GM21717 (cell line): Measurements from ENCODE around the gene RIC8B.
"Not testable (repeated sequence)": the region's sequence is repeated elsewhere in the genome, so short reads cannot be mapped to it uniquely, and the experiment has no call there.

ENCODE experiments used
- ATAC-seq: cut with Tn5 transposase; IDR thresholded peaks from one replicate; pipeline ENCODE4 v1.9.1; 2021; ENCODE audit warnings: mild to moderate bottlenecking, moderate library complexity; ENCODE audit not compliant: unreplicated experiment

The RIC8B gene

DNA sequence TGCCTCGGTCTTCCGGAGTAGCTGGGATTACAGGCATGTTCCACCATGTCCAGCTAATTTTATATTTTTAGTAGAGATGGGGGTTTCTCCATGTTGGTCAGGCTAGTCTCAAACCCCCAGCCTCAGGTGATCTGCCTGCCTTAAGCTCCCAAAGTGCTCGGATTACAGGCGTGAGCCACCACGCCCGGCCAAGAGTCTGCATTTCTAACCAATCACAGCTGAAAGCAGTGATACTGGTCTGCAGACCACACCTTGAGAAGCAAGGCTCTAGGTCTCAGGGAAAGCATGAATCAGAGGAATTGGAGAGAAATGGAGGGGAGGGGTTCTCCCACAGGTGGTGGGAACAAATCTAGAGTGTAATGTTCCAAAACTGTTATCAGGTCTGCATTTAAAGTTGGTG, 126.1 kb downstream of the RIC8B start:
- no peak for ATAC-seq

DNA sequence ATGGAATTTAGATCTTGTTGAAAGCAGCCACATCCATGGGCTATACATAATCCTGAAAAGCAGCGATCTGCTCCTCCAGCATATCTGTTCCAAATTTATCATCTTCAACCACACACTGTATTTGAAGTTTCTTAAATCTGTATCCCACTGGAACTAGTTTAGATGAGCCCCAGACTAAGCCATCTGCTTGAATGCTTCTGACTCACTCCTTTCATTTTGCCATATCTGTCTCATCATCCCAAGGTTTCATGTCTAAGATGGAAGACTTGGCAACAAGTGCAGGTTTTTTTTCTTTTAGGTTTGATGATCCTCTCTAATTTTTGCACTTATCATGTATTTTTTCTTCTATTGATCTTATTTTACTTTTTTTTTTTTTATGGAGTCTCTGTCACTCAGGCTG, 126.8 kb downstream of the RIC8B start:
- ATAC-seq: no peak

- ATAC-seq: no peak
Measured at GRCh38 chr12:106902053-106902452, 127.6 kb downstream of the RIC8B start.

DNA sequence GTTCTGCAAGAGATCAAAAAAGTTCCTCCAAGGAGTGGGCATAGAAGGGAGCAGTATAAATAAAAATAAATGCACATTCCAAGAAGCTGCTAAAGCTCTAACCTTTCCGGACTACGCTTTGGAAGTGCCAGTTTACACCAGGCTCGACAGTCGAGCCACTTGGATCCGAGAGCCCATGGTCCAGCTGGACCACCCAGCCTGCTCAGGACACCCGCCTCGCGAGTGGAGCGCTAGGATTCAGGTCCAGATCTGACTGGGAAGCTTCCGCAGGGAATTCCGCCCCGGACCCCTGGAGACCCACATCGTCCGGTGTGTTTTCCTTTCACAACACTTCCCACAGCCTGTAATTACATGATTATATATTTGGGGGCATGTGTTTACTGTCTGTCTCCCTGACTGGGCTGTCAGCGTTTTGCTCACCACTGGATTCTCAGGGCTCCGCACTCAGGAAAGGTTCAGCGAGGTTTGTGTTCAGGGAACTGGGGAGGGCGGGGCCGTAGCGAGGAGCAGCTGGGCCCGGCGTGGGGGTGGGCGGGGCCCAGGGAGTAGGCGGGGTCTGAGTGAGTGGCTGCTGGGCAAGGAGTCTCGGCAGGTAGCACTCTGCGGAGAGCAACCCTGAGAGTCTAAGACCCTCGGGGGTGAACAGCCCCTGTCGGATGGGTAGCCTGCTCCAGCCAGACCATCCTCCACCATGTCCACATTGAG, 128.9 kb downstream of the RIC8B start:
- ATAC-seq: peak; percentile 81

DNA sequence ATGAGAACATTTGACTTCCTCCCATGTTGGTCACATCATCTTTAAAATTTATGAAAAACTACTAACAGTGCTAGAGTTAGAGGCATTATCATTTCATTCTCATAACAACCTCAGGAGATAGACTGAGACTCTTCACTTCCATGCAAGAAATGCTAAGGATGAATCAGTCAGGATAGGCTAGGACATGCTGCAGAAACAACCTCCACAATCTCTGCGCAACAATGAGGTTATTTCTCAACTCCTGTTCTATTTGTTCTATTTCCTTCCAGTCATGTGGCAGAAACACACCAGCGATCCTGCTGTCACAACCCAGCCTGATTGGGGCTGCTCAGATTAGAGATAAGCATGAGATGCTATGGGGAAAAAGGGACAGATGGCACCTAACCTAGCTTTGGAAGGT, 132.2 kb downstream of the RIC8B start:
- no peak for ATAC-seq

- no peak for ATAC-seq
Measured at GRCh38 chr12:106907411-106907810, 132.9 kb downstream of the RIC8B start.

- ATAC-seq: no peak
Measured at GRCh38 chr12:106907846-106908245, 133.4 kb downstream of the RIC8B start.

DNA sequence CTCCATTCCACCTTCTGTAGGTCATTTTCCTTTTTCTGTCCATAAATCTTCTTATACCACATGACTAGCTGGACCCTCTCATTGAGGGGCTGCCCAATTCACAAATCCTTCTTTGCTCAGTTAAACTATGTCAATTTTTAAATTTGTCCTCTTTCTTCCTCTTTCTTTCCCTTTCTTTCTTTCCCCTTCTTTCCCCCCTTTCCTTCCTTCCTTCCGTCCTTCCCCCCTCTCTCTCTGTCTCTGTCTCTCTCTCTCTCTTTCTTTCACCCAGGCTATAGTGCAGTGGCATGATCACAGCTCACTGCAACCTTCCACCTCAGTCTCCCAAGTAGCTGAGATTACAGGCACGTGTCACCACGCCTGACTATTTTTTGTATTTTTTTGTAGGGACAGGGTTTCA, 134.1 kb downstream of the RIC8B start:
- no peak for ATAC-seq

DNA sequence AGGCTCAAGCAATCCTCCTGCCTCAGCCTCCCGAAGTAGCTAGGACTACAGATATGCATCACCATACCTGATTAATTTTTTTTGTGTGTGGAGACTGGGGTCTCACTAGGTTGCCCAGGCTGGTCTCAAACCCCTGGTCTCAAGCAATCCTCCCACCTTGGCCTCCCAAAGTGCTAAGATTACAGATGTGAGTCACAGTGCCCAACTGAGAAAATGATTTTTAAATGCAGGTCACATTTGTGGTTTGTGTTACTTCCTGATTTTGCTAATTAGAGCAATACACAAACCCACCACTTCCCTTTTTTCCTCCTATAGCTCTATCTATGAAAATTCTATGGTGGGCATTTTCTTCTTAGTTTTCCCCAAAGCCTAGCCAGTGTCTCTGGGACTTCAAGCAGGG, 135.7 kb downstream of the RIC8B start:
- peak; percentile 67 for ATAC-seq

DNA sequence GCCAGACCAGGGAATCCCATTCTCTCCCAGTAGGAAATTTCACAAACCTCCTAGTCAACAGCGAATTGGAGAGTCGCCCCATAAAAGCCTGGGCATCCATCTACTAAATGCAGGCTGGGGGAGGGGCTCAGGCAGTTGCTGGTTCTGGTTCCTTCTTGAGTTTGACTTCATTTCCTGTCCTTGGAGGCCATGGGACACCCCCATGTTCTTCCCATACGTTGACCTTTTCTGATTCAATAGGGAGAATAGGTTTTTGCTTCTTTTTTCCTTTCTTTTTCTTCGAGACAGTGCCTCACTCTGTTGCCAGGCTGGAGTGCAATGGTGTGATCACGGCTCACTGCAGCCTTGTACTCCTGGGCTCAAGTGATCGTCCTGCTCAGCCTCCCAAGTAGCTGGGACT, 137.1 kb downstream of the RIC8B start:
- ATAC-seq: no peak

- ATAC-seq: no peak
Measured at GRCh38 chr12:106913456-106913855, 139.0 kb downstream of the RIC8B start.

DNA sequence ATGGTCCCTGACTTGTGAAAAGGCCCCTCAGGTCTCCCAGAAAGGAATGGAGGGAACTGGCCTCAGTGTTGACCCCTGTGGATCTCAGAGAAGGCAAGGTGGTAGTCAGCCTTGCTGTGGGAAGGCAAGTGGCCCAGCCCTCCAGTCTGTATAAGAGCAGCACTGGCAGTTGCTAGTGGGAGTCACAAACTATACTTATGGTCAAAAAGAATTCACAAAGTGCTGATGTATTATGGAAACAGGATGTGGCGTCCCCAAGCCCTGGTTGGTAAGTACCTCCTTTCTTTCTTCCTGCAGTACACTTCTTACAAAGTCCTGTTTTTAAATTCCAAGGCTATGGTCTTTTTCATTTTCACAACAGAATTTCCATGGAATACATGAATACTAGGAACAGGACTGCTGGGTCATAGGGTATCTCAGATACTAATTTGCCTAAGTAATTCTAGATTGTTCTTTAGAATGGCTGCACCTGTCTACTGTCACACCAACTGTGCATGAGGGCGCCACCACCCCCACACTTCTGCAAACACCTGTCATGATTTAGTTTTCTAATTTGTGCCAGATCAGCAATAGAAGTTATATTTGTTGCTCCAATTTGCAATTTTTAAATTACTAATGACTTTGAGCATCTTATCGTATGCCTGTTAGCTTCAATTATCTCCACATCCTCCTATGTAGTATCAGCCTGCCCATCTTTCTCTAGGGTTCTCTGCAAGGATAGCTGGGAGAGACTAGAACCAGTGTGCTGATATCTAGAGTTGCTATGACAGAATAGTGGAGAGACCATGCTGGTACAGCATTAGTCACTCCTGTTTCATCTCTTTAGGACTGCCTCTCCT, 140.5 kb downstream of the RIC8B start:
- peak; percentile 68 for ATAC-seq

DNA sequence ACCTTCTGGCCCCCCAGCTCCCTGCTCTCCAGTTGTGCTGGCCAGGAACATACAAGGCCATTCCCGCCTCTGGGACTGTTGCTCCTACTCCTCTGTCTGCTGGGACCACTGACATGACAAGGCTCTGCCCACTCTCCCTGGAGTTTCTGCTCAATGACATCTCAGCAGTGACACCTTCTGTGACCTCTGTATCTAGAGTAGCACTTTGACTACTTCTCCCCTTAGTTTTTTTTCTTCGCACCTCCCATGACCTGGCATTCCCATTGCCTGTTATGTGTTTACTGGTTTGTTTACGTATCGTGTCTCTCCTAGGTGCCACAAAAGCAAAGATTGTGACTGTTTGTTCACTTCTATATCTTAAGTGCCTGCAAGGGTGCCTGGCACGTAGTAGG, 141.1 kb downstream of the RIC8B start:
- peak; percentile 14 for ATAC-seq

- ATAC-seq: no peak
Measured at GRCh38 chr12:106917503-106917902, 143.0 kb downstream of the RIC8B start.

DNA sequence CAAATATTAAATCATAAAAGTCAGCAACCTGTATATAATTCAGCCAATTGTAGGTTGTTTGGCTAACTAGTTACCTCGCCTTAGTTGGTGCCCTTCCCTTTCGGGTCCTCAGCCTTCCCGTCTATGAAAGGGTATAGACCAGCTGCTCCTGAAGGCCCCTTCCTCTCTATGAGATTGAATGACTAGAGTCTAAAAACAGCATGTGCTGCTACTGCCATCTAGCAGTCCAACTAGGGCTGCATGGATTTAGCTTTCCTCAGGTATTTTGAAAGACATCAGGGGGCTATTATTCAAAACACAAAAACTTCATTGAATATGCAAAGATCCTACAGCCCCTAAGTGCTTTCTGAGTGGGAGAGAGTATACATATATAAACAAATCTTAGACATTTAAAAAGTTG, 144.3 kb downstream of the RIC8B start:
- no peak for ATAC-seq

- ATAC-seq: no peak
Measured at GRCh38 chr12:106919910-106920544, 145.5 kb downstream of the RIC8B start.

DNA sequence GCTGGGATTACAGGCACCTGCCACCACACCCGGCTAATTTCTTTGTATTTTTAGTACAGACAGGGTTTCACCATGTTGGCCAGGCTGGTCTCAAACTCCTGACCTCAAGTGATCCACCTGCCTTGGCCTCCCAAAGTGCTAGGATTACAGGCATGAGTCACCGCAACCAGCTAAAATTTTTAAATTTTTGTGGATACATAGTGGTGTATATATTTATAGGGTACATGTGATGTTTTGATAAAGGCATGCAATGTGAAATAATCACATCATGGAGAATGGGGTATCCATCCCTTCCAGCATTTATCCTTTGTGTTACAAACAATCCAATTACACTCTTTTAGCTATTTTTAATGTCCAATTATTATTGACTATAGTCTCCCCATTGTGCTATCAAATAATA, 147.5 kb downstream of the RIC8B start:
- not testable (repeated sequence) for ATAC-seq

DNA sequence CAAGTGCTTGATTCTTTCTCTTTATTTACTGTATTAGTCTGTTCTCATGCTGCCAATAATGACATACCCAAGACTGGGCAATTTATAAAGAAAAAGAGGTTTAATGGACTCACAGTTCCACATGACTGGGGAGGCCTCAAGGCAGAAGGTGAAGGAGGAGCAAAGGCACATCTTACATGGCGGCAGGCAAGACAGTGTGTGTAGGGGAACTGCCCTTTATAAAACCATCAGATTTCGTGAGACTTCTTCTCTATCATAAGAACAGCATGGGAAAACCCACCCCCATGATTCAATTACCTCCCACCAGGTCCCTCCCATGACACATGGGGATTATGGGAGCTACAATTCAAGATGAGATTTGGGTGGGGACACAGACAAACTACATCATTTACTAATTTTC, 149.1 kb downstream of the RIC8B start:
- ATAC-seq: not testable (repeated sequence)

- no peak for ATAC-seq
Measured at GRCh38 chr12:106924268-106924861, 149.9 kb downstream of the RIC8B start.

- ATAC-seq: no peak
Measured at GRCh38 chr12:106926657-106927056, 152.2 kb downstream of the RIC8B start.

- ATAC-seq: no peak
Measured at GRCh38 chr12:106934277-106934676, 159.8 kb downstream of the RIC8B start.
